ENCODE data around the gene CAPN14. TPM values are rescaled to one million over a fixed set of nuclear protein-coding genes. Genes with fewer than 3 reads are reported as not detected.

The CAPN14 gene
- total RNA-seq, 3 donors from 2014 or later, result 0.09 to 0.14 TPM; not detected in 1

GRCh38 chr2:31124904-31125303 is 92.4 kb downstream of the CAPN14 start:
- intact Hi-C loops (cut with DNase I, micrococcal nuclease), result no loop called here

More at GRCh38 chr2:31124904-31125303, 92.4 kb downstream of the CAPN14 start:
- Histone ChIP-seq H3K36me3 (ENCODE audit: low read depth) (no peaks in the 10 kb centered on the region), H3K4me1 (ENCODE audit: low read depth) (no peaks in the 10 kb centered on the region), H3K4me3 (no peak overlapping the region), H3K9me3 (no peaks in the 10 kb centered on the region)
- DNase-seq (no peak), ATAC-seq (no peak)
- TF ChIP-seq, protein P1, sequence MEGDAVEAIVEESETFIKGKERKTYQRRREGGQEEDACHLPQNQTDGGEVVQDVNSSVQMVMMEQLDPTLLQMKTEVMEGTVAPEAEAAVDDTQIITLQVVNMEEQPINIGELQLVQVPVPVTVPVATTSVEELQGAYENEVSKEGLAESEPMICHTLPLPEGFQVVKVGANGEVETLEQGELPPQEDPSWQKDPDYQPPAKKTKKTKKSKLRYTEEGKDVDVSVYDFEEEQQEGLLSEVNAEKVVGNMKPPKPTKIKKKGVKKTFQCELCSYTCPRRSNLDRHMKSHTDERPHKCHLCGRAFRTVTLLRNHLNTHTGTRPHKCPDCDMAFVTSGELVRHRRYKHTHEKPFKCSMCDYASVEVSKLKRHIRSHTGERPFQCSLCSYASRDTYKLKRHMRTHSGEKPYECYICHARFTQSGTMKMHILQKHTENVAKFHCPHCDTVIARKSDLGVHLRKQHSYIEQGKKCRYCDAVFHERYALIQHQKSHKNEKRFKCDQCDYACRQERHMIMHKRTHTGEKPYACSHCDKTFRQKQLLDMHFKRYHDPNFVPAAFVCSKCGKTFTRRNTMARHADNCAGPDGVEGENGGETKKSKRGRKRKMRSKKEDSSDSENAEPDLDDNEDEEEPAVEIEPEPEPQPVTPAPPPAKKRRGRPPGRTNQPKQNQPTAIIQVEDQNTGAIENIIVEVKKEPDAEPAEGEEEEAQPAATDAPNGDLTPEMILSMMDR (IDR thresholded peaks at IDR 0.05), result no peak

Other genes with a start within 250 kb of the CAPN14 start
- gene GALNT14, start 79.1 kb downstream of the CAPN14 start, total RNA-seq, result under 1 TPM in 1 of 3 donors, not detected in 2; 0.75 TPM
- 1 to 10 TPM in 2 of 3 donors, under 1 TPM in 1; 0.87 to 4.4 (median 1.9) TPM for gene EHD3, start 16.6 kb upstream of the CAPN14 start, total RNA-seq
- gene XDH, start 197.2 kb upstream of the CAPN14 start, total RNA-seq, result 10 to 100 TPM; 18.4 to 75.4 (median 40.7) TPM